IMR-90 (cell line): ENCODE results near the gene MOCS1. TPM values are rescaled to one million over a fixed set of nuclear protein-coding genes. Genes with fewer than 3 reads are reported as not detected.

Source experiments
- ATAC-seq: fragments of 200-7000 bp; cut with Tn5 transposase; 2 replicates; pipeline ENCODE4 v1.9.1; 2020; ENCODE audit warnings: low read depth, mild to moderate bottlenecking, moderate library complexity
- BruUV-seq: library from RNA; stranded (reverse); fragments of 400-500 nt; replicated peaks from 2 replicates; lab custom pipeline; 2021; lab: Mats Ljungman, UMichigan
- CTCF ChIA-PET: fragments of 300-600 bp; formaldehyde crosslinking; extraction: SDS; loops from one replicate; lab custom pipeline; 2021; ENCODE audit warnings: antibody characterized with exemption; lab: Yijun Ruan, JAX
- POLR2A ChIA-PET: fragments of 300-600 bp; sonication (Branson Sonifier 250); formaldehyde crosslinking; loops from one replicate; lab custom pipeline; 2022; ENCODE audit warnings: antibody characterized with exemption; ENCODE audit not compliant: unreplicated experiment; lab: Charles Lee
- DNase-seq: peaks from one replicate; pipeline ENCODE4 v3.0.0; 2013
- H2AFZ ChIP-seq: replicated peaks from 2 replicates; pipeline ENCODE3; 2013; ENCODE audit warnings: low read length, mild to moderate bottlenecking; ENCODE audit not compliant: poor library complexity
- H2AK5ac ChIP-seq: 2 replicates; pipeline ENCODE4 v1.6.1; 2013; ENCODE audit warnings: low read depth, low read length, inconsistent platforms
- H2AK9ac ChIP-seq: replicated peaks from 2 replicates; pipeline ENCODE3; 2013; ENCODE audit warnings: mild to moderate bottlenecking, low read depth, low read length, moderate library complexity; ENCODE audit not compliant: poor library complexity
- H2BK120ac ChIP-seq: 2 replicates; pipeline ENCODE4 v1.6.1; 2013; ENCODE audit warnings: low read depth, low read length, inconsistent platforms
- H2BK15ac ChIP-seq: 3 replicates; pipeline ENCODE4 v1.6.1; 2013; ENCODE audit warnings: low read depth, low read length, inconsistent platforms
- H2BK20ac ChIP-seq: 2 replicates; pipeline ENCODE4 v1.6.1; 2013; ENCODE audit warnings: low read depth, mild to moderate bottlenecking, inconsistent platforms, low read length, moderate library complexity
- H2BK5ac ChIP-seq: 2 replicates; pipeline ENCODE4 v1.6.1; 2013; ENCODE audit warnings: mild to moderate bottlenecking, low read depth, low read length, inconsistent platforms; ENCODE audit not compliant: poor library complexity, severe bottlenecking
- H3K14ac ChIP-seq: replicated peaks from 2 replicates; pipeline ENCODE4 v1.6.1; 2013; ENCODE audit warnings: low read depth, low read length, inconsistent platforms
- H3K18ac ChIP-seq: 2 replicates; pipeline ENCODE4 v1.6.1; 2013; ENCODE audit warnings: low read depth, low read length, control low read depth
- H3K23ac ChIP-seq: 2 replicates; pipeline ENCODE4 v1.6.1; 2013; ENCODE audit warnings: low read depth, low read length, inconsistent platforms
- H3K27ac ChIP-seq: 2 replicates; pipeline ENCODE4 v1.5.1; 2013; ENCODE audit warnings: mild to moderate bottlenecking, control low read depth, low read length; ENCODE audit not compliant: insufficient read depth
- H3K27me3 ChIP-seq: 2 replicates; pipeline ENCODE4 v1.6.1; 2013; ENCODE audit warnings: low read length; ENCODE audit not compliant: control insufficient read depth, insufficient read depth
- H3K36me3 ChIP-seq: 2 replicates; pipeline ENCODE4 v1.6.1; 2013; ENCODE audit warnings: low read length, mixed read lengths; ENCODE audit not compliant: control insufficient read depth, insufficient read depth
- H3K4ac ChIP-seq: 2 replicates; pipeline ENCODE4 v1.6.1; 2013; ENCODE audit warnings: low read depth, low read length, inconsistent platforms
- H3K4me1 ChIP-seq: 2 replicates; pipeline ENCODE4 v1.6.1; 2013; ENCODE audit warnings: low read length, mixed read lengths; ENCODE audit not compliant: control insufficient read depth, insufficient read depth
- H3K4me2 ChIP-seq: 2 replicates; pipeline ENCODE4 v1.6.1; 2013; ENCODE audit warnings: low read depth, mild to moderate bottlenecking, control low read depth, low read length, moderate library complexity
- H3K4me3 ChIP-seq: 2 replicates; pipeline ENCODE4 v1.5.1; 2013; ENCODE audit warnings: low read depth, mild to moderate bottlenecking, control low read depth, low read length, moderate library complexity; ENCODE audit not compliant: insufficient read depth
- H3K56ac ChIP-seq: 2 replicates; pipeline ENCODE4 v1.6.1; 2013; ENCODE audit warnings: low read length, inconsistent platforms; ENCODE audit not compliant: insufficient read depth; ENCODE audit errors: extremely low read depth
- H3K79me1 ChIP-seq, 2 experiments: 2 replicates each; pipeline ENCODE4 v1.6.1; 2013; ENCODE audit warnings: low read length in 2 of 2, inconsistent platforms in 1 of 2, low read depth in 1 of 2
- H3K9ac ChIP-seq: 2 replicates; pipeline ENCODE4 v1.6.1; 2013; ENCODE audit warnings: low read depth, low read length, control low read depth
- H3K9me1 ChIP-seq: 2 replicates; pipeline ENCODE4 v1.6.1; 2013; ENCODE audit warnings: low read length, inconsistent platforms; ENCODE audit not compliant: insufficient read depth
- H3K9me3 ChIP-seq: 2 replicates; pipeline ENCODE4 v1.6.1; 2013; ENCODE audit warnings: low read length; ENCODE audit not compliant: control insufficient read depth, insufficient read depth
- H4K20me1 ChIP-seq: 2 replicates; pipeline ENCODE4 v1.6.1; 2013; ENCODE audit warnings: low read length, inconsistent platforms; ENCODE audit not compliant: insufficient read depth
- H4K5ac ChIP-seq: 2 replicates; pipeline ENCODE4 v1.6.1; 2013; ENCODE audit warnings: mild to moderate bottlenecking, low read depth, low read length, control low read depth
- H4K8ac ChIP-seq, 2 experiments: 2 replicates each; pipeline ENCODE4 v1.6.1; 2013; ENCODE audit warnings: low read depth in 2 of 2, low read length in 2 of 2, control low read depth in 1 of 2, inconsistent platforms in 1 of 2
- H4K91ac ChIP-seq: 2 replicates; pipeline ENCODE4 v1.6.1; 2013; ENCODE audit warnings: low read depth, low read length, inconsistent platforms; ENCODE audit not compliant: insufficient read depth
- BHLHE40 ChIP-seq: fragments of 150-350 bp; IDR thresholded peaks from 2 replicates; pipeline ENCODE4 v1.6.1; 2016; ENCODE audit warnings: mild to moderate bottlenecking, low read depth, low read length
- MAFK ChIP-seq: IDR thresholded peaks from 2 replicates; pipeline ENCODE4 v1.6.1; 2012; ENCODE audit warnings: low read depth, low read length, improper control_type of control experiment
- MAZ ChIP-seq: IDR thresholded peaks from 2 replicates; pipeline ENCODE4 v1.6.1; 2012; ENCODE audit warnings: low read depth, mild to moderate bottlenecking, low read length, improper control_type of control experiment, moderate library complexity, borderline replicate concordance
- NFE2L2 ChIP-seq: fragments of 150-350 bp; IDR thresholded peaks from 2 replicates; pipeline ENCODE4 v1.6.1; 2016; ENCODE audit warnings: low read depth, mild to moderate bottlenecking, low read length
- RAD21 ChIP-seq: IDR thresholded peaks from 2 replicates; pipeline ENCODE4 v1.6.1; 2012; ENCODE audit warnings: low read length, improper control_type of control experiment
- WGBS, 2 experiments: methylation state at CpG; one replicate each; pipeline versions ENCODE4 v1.1.5 to v1.1.7; 2013; ENCODE audit warnings: missing lambda C conversion rate in 2 of 2; ENCODE audit not compliant: insufficient read length in 1 of 2; ENCODE audit errors: extremely low coverage in 2 of 2; 5-methylcytosine and 5-hydroxymethylcytosine counted together
- dilution Hi-C: fragments of 300-500 bp; cut with HindIII; formaldehyde crosslinking; loops from one replicate; pipeline ENCODE4 v1.14.3; 2018; ENCODE audit warnings: low sequenced_read_pairs; ENCODE audit not compliant: unreplicated experiment
- in situ Hi-C: fragments of 300-500 bp; cut with MboI; formaldehyde crosslinking; loops from 3 replicates; pipeline ENCODE4 v1.14.3; 2019; ENCODE audit warnings: low sequenced_read_pairs, inconsistent platforms, mixed read lengths
- intact Hi-C: fragments of 100-400 bp; cut with micrococcal nuclease; formaldehyde crosslinking; loops from 2 replicates; pipeline ENCODE4 v1.10.0; 2022
- polyA plus RNA-seq, 3 experiments: library from polyadenylated mRNA; depleted of rRNA; stranded (reverse); fragments of >200 nt; gene quantifications; 2 replicates each; pipeline ENCODE4 v1.2.3, GENCODE V29; 2012; ENCODE audit warnings: low replicate concordance in 1 of 3
- total RNA-seq: library from RNA; depleted of rRNA; stranded (reverse); fragments of >200 nt; gene quantifications from 2 replicates; pipeline ENCODE4 v1.2.3, GENCODE V29; 2012
- TF ChIP-seq, protein P1 (sequence below): fragments of 150-350 bp; IDR thresholded peaks from 2 replicates; pipeline ENCODE4 v1.6.1; 2017; ENCODE audit warnings: mild to moderate bottlenecking, antibody characterized with exemption, low read length, low read depth
- TF ChIP-seq, protein P2 (sequence below): fragments of 150-350 bp; IDR thresholded peaks from 2 replicates; pipeline ENCODE4 v1.6.1; 2016; ENCODE audit warnings: low read depth, mild to moderate bottlenecking, low read length, moderate library complexity, borderline replicate concordance

Gene MOCS1
- total and polyA plus RNA-seq, 2 of the 4 experiments (the other 2 are of a cell fraction), result 5.5 to 9.5 TPM

- no peak overlapping the region for H3K23ac ChIP-seq
- no peak overlapping the region for H2BK5ac ChIP-seq
- H3K4me3 ChIP-seq, result no peak overlapping the region
- no peak overlapping the region for H3K9ac ChIP-seq
- no peak overlapping the region for H3K14ac ChIP-seq
- no TSS peak for BruUV-seq
- dilution Hi-C loops, result no loop called here
- H3K4me2 ChIP-seq, result no peak overlapping the region
- no peak overlapping the region for H4K8ac ChIP-seq
- intact Hi-C loops, result loop anchor here (2.0 kb wide), 1 partner anchor 43 kb away; no protein-coding TSS in a partner anchor
- H3K18ac ChIP-seq, result no peak overlapping the region
- no peaks in the 10 kb centered on the region for H3K36me3 ChIP-seq
- H3K56ac ChIP-seq, result no peak overlapping the region
- H4K20me1 ChIP-seq, result no peaks in the 10 kb centered on the region
- H2AFZ ChIP-seq, result no peak overlapping the region
- H2BK20ac ChIP-seq, result no peak overlapping the region
- H2AK9ac ChIP-seq, result no peak overlapping the region
- no peaks in the 10 kb centered on the region; the same call in none of the 2 replicates for H3K9me1 ChIP-seq
- no peak overlapping the region for H4K5ac ChIP-seq
- DNase-seq (no peak), ATAC-seq (no peak)
- ChIA-PET POLR2A (no interaction called here), CTCF (no interaction called here)
- no peak overlapping the region for H4K91ac ChIP-seq
- peaks cover 12% of the 10 kb centered on the region for H3K4me1 ChIP-seq
- H2BK15ac ChIP-seq, result no peak overlapping the region
- H3K79me1 ChIP-seq, result peaks cover 10 to 12% of the 10 kb centered on the region in 2 experiments; a peak in 3 of 4 replicates
- WGBS, 2 experiments, result no CpG with 5 or more reads among the region's 3 CpGs
- H3K4ac ChIP-seq, result no peak overlapping the region
- H2AK5ac ChIP-seq, result no peak overlapping the region
- in situ Hi-C loops, result no loop called here
- TF ChIP-seq MAZ (no peak), BHLHE40 (no peak), RAD21 (no peak), NFE2L2 (no peak), MAFK (0 out of 2 replicates have a peak, but pooled peaks have one; percentile 6)
- TF ChIP-seq, protein P1, sequence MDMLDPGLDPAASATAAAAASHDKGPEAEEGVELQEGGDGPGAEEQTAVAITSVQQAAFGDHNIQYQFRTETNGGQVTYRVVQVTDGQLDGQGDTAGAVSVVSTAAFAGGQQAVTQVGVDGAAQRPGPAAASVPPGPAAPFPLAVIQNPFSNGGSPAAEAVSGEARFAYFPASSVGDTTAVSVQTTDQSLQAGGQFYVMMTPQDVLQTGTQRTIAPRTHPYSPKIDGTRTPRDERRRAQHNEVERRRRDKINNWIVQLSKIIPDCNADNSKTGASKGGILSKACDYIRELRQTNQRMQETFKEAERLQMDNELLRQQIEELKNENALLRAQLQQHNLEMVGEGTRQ, result no peak
- TF ChIP-seq, protein P2, sequence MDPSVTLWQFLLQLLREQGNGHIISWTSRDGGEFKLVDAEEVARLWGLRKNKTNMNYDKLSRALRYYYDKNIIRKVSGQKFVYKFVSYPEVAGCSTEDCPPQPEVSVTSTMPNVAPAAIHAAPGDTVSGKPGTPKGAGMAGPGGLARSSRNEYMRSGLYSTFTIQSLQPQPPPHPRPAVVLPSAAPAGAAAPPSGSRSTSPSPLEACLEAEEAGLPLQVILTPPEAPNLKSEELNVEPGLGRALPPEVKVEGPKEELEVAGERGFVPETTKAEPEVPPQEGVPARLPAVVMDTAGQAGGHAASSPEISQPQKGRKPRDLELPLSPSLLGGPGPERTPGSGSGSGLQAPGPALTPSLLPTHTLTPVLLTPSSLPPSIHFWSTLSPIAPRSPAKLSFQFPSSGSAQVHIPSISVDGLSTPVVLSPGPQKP, result no peak
- H3K9me3 ChIP-seq, result no peaks in the 10 kb centered on the region
- H3K27me3 ChIP-seq, result peaks cover 7% of the 10 kb centered on the region
- H2BK120ac ChIP-seq, result no peak overlapping the region
- no peak overlapping the region for H3K27ac ChIP-seq
These were observed 3.5 kb upstream of the MOCS1 start for GRCh38 chr6:39937686-39938333.
